ENCODE results near the gene KLHL6.

KLHL6 gene

DNA sequence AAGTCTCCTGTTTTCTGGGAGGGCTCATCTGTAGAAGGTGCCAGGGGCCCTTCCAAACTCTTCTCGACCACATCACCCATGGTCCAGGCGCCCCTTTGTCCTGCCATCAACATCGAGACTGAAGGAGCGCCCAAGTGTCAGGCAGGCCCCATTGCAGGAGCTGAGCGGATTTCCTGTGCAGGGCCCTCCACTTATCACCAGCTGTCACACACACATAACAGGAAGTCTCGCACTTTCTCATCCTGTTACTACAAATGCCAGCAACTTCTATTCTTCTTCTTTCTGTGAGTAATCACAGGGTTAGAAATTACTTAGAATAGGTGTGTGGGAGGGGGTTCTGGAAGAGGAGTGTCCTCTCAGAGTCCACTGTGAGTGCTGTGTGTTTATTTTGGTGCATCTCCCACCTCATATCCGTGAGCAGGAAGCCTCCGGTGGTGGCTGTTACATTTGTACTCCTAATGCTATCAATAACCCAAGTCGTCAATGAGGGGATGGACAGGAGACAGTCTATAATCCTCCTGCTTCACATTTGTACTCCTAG is at the start of gene KLHL6:
Gene KLHL6, minus strand, starts transcription at position 166 of the 541 bp plus-strand sequence. Its CDS starts 53 bp downstream, at position 113.
- no peak for TF ChIP-seq CTCF (IDR thresholded peaks at IDR 0.05; ENCODE audit: low read depth, low read length)
- H3K4me3 ChIP-seq (ENCODE audit: low read depth, low read length): no peak within 1 kb of the TSS

DNA sequence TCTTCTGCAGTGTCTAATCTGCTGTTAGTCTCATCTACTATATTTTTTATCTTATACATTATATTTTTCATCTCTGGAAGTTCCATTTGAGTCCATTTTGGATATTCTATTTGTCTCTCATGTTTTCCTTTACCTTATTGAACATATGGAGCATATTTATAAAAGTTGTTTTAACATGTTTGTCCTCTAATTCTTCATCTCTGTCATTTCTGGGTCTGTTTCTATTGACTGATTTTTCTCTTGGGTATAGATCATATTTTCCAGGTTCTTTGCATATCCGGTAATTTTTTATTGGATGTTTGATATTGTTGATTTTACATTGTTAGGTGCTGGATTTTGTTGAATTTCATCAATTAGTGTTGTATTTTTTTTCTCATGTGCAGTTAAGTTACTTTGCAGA is 42.5 kb upstream of the KLHL6 start:
- no peak overlapping the region for H3K4me3 ChIP-seq (ENCODE audit: low read depth, low read length)
- no peak for TF ChIP-seq CTCF (IDR thresholded peaks at IDR 0.05; ENCODE audit: low read depth, low read length)

- no peak for TF ChIP-seq CTCF (IDR thresholded peaks at IDR 0.05; ENCODE audit: low read depth, low read length)
Measured at GRCh38 chr3:183594636-183595035, 39.1 kb upstream of the KLHL6 start.

DNA sequence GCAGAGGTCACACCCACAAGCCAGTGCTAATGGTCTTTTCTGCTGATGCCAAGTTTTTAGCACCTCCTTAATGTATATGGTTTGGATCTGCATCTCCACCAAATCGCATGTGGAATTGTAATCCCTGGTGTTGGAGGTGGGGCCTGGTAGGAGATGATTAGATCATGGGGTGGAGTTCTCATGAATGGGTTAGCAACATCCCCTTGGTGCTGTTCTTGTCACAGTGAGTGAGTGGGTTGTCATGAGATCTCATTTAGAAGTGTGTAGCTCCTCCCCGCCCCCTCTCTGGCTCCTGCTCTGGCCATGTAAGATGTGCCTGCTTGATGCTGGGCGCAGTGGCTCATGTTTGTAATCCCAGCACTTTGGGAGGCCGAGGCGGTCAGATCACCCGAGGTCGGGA is 37.3 kb upstream of the KLHL6 start:
- H3K4me3 ChIP-seq (ENCODE audit: low read depth, low read length): no peak overlapping the region
- TF ChIP-seq CTCF (IDR thresholded peaks at IDR 0.05; ENCODE audit: low read depth, low read length): no peak

More at GRCh38 chr3:183594636-183595035, 39.1 kb upstream of the KLHL6 start:
- H3K4me3 ChIP-seq (ENCODE audit: low read depth, low read length): no peak overlapping the region

GRCh38 chr3:183591881-183592521 is 36.5 kb upstream of the KLHL6 start:
- TF ChIP-seq CTCF (IDR thresholded peaks at IDR 0.05; ENCODE audit: low read depth, low read length): no peak
- H3K4me3 ChIP-seq (ENCODE audit: low read depth, low read length): no peak overlapping the region

DNA sequence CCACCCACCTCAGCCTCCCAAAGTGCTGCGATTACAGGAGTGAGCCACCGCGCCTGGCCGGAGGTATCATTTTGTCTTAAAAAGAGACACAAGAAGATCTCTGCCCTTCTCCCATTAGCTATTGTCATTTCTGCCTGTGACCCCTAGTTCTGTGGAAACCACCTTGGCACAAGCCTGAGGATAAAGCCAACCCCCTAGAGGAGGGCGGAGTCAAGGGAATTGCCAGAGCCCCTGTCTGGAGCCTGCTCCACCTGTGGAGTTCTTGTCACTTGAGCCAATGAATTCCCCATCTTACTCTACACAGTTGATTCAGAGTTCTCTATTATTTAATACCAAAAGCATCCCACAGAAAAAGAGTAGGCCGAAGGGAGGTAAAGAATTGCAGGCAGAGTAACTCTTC is 34.9 kb upstream of the KLHL6 start:
- no peak for TF ChIP-seq CTCF (IDR thresholded peaks at IDR 0.05; ENCODE audit: low read depth, low read length)
- H3K4me3 ChIP-seq (ENCODE audit: low read depth, low read length): no peak overlapping the region

- no peak for TF ChIP-seq CTCF (IDR thresholded peaks at IDR 0.05; ENCODE audit: low read depth, low read length)
- H3K4me3 ChIP-seq (ENCODE audit: low read depth, low read length): no peak overlapping the region
Measured at GRCh38 chr3:183587336-183587735, 31.8 kb upstream of the KLHL6 start.

Measured in WI38 (cell line).